ENCODE data around the gene MRPL2. TPM values are rescaled to one million over a fixed set of nuclear protein-coding genes. Genes with fewer than 3 reads are reported as not detected.

MRPL2 gene
- total and polyA plus RNA-seq, 3 experiments from 2014 or later = 47.5 to 91.6 (median 89.6) TPM

- Mint-ChIP-seq H3K27me3 (peaks cover 20 to 24% of the 10 kb centered on the region in 2 donors), H3K4me3 (peak overlapping the region in 2 of 7 donors; percentile 5 to 8), H3K4me1 (peaks cover 0 to 20% (median 8%) of the 10 kb centered on the region in 3 donors), H3K9me3 (no peaks in the 10 kb centered on the region), H3K36me3 (peaks cover 6 to 12% (median 12%) of the 10 kb centered on the region in 3 donors), H3K27ac (no peak overlapping the region)
- Histone ChIP-seq H3K27me3 (ENCODE audit: insufficient read depth, low read length, poor library complexity, severe bottlenecking) (peaks cover 9% of the 10 kb centered on the region), H3K36me3 (ENCODE audit: insufficient read depth, low read length) (no peaks in the 10 kb centered on the region), H3K4me3 (ENCODE audit: low read length) (no peak overlapping the region), H3K4me1 (ENCODE audit: insufficient read depth, low read length) (peaks cover 7% of the 10 kb centered on the region), H3K27ac (ENCODE audit: low read depth, low read length) (no peak overlapping the region), H3K9me3 (ENCODE audit: low read length) (no peaks in the 10 kb centered on the region)
- CTCF ChIA-PET = no interaction called here
- no peak for DNase-seq
- POLR2A ChIA-PET = no interaction called here
Measured at GRCh38 chr6:43077981-43078511, 18.8 kb upstream of the MRPL2 start.

GRCh38 chr6:43077333-43077809 is 18.1 kb upstream of the MRPL2 start:
- H3K36me3 Mint-ChIP-seq = peaks cover 12 to 19% (median 19%) of the 10 kb centered on the region in 3 donors
- peak overlapping the region in 6 of 7 donors; percentile 28 to 79 (median 54) for H3K4me3 Mint-ChIP-seq
- DNase-seq = no peak
- Histone ChIP-seq H3K36me3 (ENCODE audit: insufficient read depth, low read length) (no peaks in the 10 kb centered on the region), H3K4me1 (ENCODE audit: insufficient read depth, low read length) (peaks cover 7% of the 10 kb centered on the region), H3K27me3 (ENCODE audit: insufficient read depth, low read length, poor library complexity, severe bottlenecking) (peaks cover 9% of the 10 kb centered on the region), H3K27ac (ENCODE audit: low read depth, low read length) (no peak overlapping the region), H3K9me3 (ENCODE audit: low read length) (no peaks in the 10 kb centered on the region), H3K4me3 (ENCODE audit: low read length) (no peak overlapping the region)
- no peaks in the 10 kb centered on the region for H3K9me3 Mint-ChIP-seq
- no peak overlapping the region for H3K27ac Mint-ChIP-seq
- ChIA-PET POLR2A (interaction anchor here (0.6 kb wide), 1 partner anchor 167 kb away, joined by 4 read pairs; no protein-coding TSS in a partner anchor), CTCF (interaction anchor here (0.9 to 1.8 kb wide), 2 partner anchors 43 to 66 kb away, joined by 3 to 4 read pairs; no protein-coding TSS in a partner anchor)
- peaks cover 0 to 20% (median 8%) of the 10 kb centered on the region in 3 donors for H3K4me1 Mint-ChIP-seq
- H3K27me3 Mint-ChIP-seq = peaks cover 20 to 24% of the 10 kb centered on the region in 2 donors

GRCh38 chr6:43076464-43077332 is 17.5 kb upstream of the MRPL2 start:
- no peak overlapping the region for H3K27ac Mint-ChIP-seq
- H3K4me1 ChIP-seq (ENCODE audit: insufficient read depth, low read length) = peaks cover 7% of the 10 kb centered on the region
- H3K27me3 ChIP-seq (ENCODE audit: insufficient read depth, low read length, poor library complexity, severe bottlenecking) = peaks cover 9% of the 10 kb centered on the region
- H3K36me3 Mint-ChIP-seq = peaks cover 17 to 26% (median 26%) of the 10 kb centered on the region in 3 donors
- H3K4me3 Mint-ChIP-seq = peak overlapping the region in 6 of 7 donors; percentile 35 to 79 (median 59)
- H3K27ac ChIP-seq (ENCODE audit: low read depth, low read length) = no peak overlapping the region
- peak overlapping the region; percentile 49 for H3K4me3 ChIP-seq (ENCODE audit: low read length)
- peaks cover 20 to 24% of the 10 kb centered on the region in 2 donors for H3K27me3 Mint-ChIP-seq
- ChIA-PET CTCF (interaction anchor here (0.9 to 1.8 kb wide), 2 partner anchors 42 to 67 kb away, joined by 3 to 4 read pairs; no protein-coding TSS in a partner anchor), POLR2A (interaction anchor here (0.6 kb wide), 1 partner anchor 166 kb away, joined by 4 read pairs; no protein-coding TSS in a partner anchor)
- no peak for DNase-seq
- no peaks in the 10 kb centered on the region for H3K9me3 Mint-ChIP-seq
- no peaks in the 10 kb centered on the region for H3K36me3 ChIP-seq (ENCODE audit: insufficient read depth, low read length)
- H3K9me3 ChIP-seq (ENCODE audit: low read length) = no peaks in the 10 kb centered on the region
- peaks cover 0 to 20% (median 8%) of the 10 kb centered on the region in 3 donors for H3K4me1 Mint-ChIP-seq

DNA sequence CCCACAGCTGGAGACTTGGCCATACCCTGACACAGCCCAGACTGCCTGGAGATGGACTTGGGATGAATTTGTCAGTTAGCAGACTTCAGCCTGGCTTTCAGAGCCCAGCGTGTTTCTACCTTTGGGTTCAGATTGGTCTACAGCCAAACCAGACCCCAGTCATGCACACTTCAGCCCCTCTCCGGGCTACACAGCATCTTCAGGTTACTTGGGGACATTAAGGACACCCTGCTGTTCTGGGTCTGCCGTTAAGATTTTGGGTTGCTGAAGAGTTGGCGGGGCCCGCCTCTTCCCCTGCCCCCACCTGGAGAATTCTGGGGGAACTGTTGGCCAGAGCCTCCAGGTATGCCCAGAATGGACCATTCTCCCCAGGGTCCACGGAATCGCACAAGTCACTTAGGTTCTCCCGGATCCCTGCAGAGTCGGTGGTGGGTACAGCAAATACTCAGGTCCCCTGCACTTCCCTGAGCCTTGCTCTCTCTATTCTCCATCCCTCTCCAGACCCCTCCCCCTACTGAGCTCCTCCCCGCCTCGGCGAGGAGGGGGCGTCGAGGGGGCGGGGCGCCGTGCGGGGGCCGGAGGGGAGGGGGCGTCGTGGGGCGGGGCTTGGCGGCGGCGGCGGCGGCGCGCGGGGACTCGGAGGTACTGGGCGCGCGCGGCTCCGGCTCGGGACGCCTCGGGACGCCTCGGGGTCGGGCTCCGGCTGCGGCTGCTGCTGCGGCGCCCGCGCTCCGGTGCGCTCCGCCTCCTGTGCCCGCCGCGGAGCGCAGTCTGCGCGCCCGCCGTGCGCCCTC is 16.6 kb upstream of the MRPL2 start, which contains the start of gene PTK7:
TSS of gene PTK7 (plus strand) at position 645 of the 794 bp plus-strand sequence. CDS start 175 bp downstream, outside the sequence.
- Histone ChIP-seq H3K4me1 (ENCODE audit: insufficient read depth, low read length) (peaks cover 7% of the 10 kb centered on the region), H3K27ac (ENCODE audit: low read depth, low read length) (no peak within 1 kb of the TSS), H3K27me3 (ENCODE audit: insufficient read depth, low read length, poor library complexity, severe bottlenecking) (peaks cover 9% of the 10 kb centered on the region), H3K36me3 (ENCODE audit: insufficient read depth, low read length) (no peaks in the 10 kb centered on the region), H3K4me3 (ENCODE audit: low read length) (peak within 1 kb of the TSS; percentile 49), H3K9me3 (ENCODE audit: low read length) (no peaks in the 10 kb centered on the region)
- H3K27ac Mint-ChIP-seq = no peak within 1 kb of the TSS
- DNase-seq = no peak
- peaks cover 17 to 30% (median 26%) of the 10 kb centered on the region in 3 donors for H3K36me3 Mint-ChIP-seq
- POLR2A ChIA-PET = no interaction called here
- CTCF ChIA-PET = interaction anchor here (1.8 kb wide), 1 partner anchor 68 kb away, joined by 4 read pairs; no protein-coding TSS in a partner anchor
- no peaks in the 10 kb centered on the region for H3K9me3 Mint-ChIP-seq
- peaks cover 0 to 20% (median 8%) of the 10 kb centered on the region in 3 donors for H3K4me1 Mint-ChIP-seq
- H3K27me3 Mint-ChIP-seq = peaks cover 20 to 21% of the 10 kb centered on the region in 2 donors
- H3K4me3 Mint-ChIP-seq = peak within 1 kb of the TSS; percentile 42 to 79 (median 62)

GRCh38 chr6:43074847-43075669 is 15.8 kb upstream of the MRPL2 start:
- Mint-ChIP-seq H3K9me3 (no peaks in the 10 kb centered on the region), H3K4me3 (peak overlapping the region; percentile 41 to 64 (median 59)), H3K27ac (peak overlapping the region in 1 of 8 donors; percentile 81), H3K36me3 (peaks cover 17 to 35% (median 26%) of the 10 kb centered on the region in 3 donors), H3K4me1 (peaks cover 0 to 20% (median 8%) of the 10 kb centered on the region in 3 donors), H3K27me3 (peaks cover 20 to 21% of the 10 kb centered on the region in 2 donors)
- H3K27ac ChIP-seq (ENCODE audit: low read depth, low read length) = no peak overlapping the region
- POLR2A ChIA-PET = no interaction called here
- H3K4me1 ChIP-seq (ENCODE audit: insufficient read depth, low read length) = peaks cover 7% of the 10 kb centered on the region
- H3K36me3 ChIP-seq (ENCODE audit: insufficient read depth, low read length) = no peaks in the 10 kb centered on the region
- no peaks in the 10 kb centered on the region for H3K9me3 ChIP-seq (ENCODE audit: low read length)
- H3K4me3 ChIP-seq (ENCODE audit: low read length) = no peak overlapping the region
- CTCF ChIA-PET = no interaction called here
- no peak for DNase-seq
- peaks cover 9% of the 10 kb centered on the region for H3K27me3 ChIP-seq (ENCODE audit: insufficient read depth, low read length, poor library complexity, severe bottlenecking)

GRCh38 chr6:43070028-43070632 is 10.9 kb upstream of the MRPL2 start:
- Histone ChIP-seq H3K36me3 (ENCODE audit: insufficient read depth, low read length) (peaks cover 8% of the 10 kb centered on the region), H3K4me3 (ENCODE audit: low read length) (no peak overlapping the region), H3K9me3 (ENCODE audit: low read length) (no peaks in the 10 kb centered on the region), H3K4me1 (ENCODE audit: insufficient read depth, low read length) (no peaks in the 10 kb centered on the region), H3K27ac (ENCODE audit: low read depth, low read length) (no peak overlapping the region), H3K27me3 (ENCODE audit: insufficient read depth, low read length, poor library complexity, severe bottlenecking) (no peaks in the 10 kb centered on the region)
- no peak overlapping the region for H3K4me3 Mint-ChIP-seq
- peaks cover 25 to 59% (median 32%) of the 10 kb centered on the region in 3 donors for H3K36me3 Mint-ChIP-seq
- H3K27me3 Mint-ChIP-seq = peaks cover 0 to 5% of the 10 kb centered on the region in 2 donors
- no peaks in the 10 kb centered on the region for H3K9me3 Mint-ChIP-seq
- peak in 1 of 5 donors; percentile 36 for DNase-seq
- no peak overlapping the region for H3K27ac Mint-ChIP-seq
- POLR2A ChIA-PET = no interaction called here
- CTCF ChIA-PET = interaction anchor here (1.3 kb wide), 1 partner anchor 9 kb away, joined by 3 read pairs; no protein-coding TSS in a partner anchor
- H3K4me1 Mint-ChIP-seq = peaks cover 0 to 4% (median 0%) of the 10 kb centered on the region in 3 donors

Data from CD8-positive, alpha-beta memory T cell (primary cell).